Erythroblast (primary cell): ENCODE measurements around the gene PRPF31.
A peak's percentile ranks its signal among the peaks of the same experiment; 100 is the strongest.

Experiments
- DNase-seq, 2 experiments: peaks; one replicate each; lab custom pipeline; 2025; lab: John Stamatoyannopoulos, UW
- GATA1 ChIP-seq: IDR thresholded peaks from 2 replicates; pipeline ENCODE4 v1.6.1; 2011; ENCODE audit warnings: low read depth, mild to moderate bottlenecking, control low read depth, low read length, moderate library complexity
- POLR2A ChIP-seq: IDR thresholded peaks from 2 replicates; pipeline ENCODE4 v1.6.1; 2011; ENCODE audit warnings: mild to moderate bottlenecking, low read length

The PRPF31 gene

GRCh38 chr19:54172471-54173358 is 57.2 kb downstream of the PRPF31 start, which contains the start of gene TMC4:
TMC4 (minus strand) TSS chr19:54173160; CDS start chr19:54173117, 43 bp downstream.
- DNase-seq = no peak
- TF ChIP-seq GATA1 (no peak), POLR2A (peak; percentile 13)

- DNase-seq = no peak
- TF ChIP-seq POLR2A (no peak), GATA1 (no peak)
Measured at GRCh38 chr19:54173359-54173699, 57.8 kb downstream of the PRPF31 start.

GRCh38 chr19:54173951-54174834 is 58.6 kb downstream of the PRPF31 start:
- no peak for TF ChIP-seq GATA1
- no peak for TF ChIP-seq POLR2A
- no peak for DNase-seq

- TF ChIP-seq POLR2A = no peak
- TF ChIP-seq GATA1 = no peak
Measured at GRCh38 chr19:54178581-54179261, 63.2 kb downstream of the PRPF31 start.

GRCh38 chr19:54179262-54179852 is 63.8 kb downstream of the PRPF31 start:
- TF ChIP-seq POLR2A (no peak), GATA1 (no peak)
- DNase-seq = no peak

More at GRCh38 chr19:54178581-54179261, 63.2 kb downstream of the PRPF31 start:
- DNase-seq = peak in 1 of 2 experiments; percentile 66

GRCh38 chr19:54179921-54180461 is 64.4 kb downstream of the PRPF31 start:
- DNase-seq = peak; percentile 70 to 77
- TF ChIP-seq GATA1 = no peak

GRCh38 chr19:54180691-54181091 is 65.1 kb downstream of the PRPF31 start:
- no peak for DNase-seq
- TF ChIP-seq POLR2A = no peak
- no peak for TF ChIP-seq GATA1
